WTC11 (cell line): ENCODE results near the gene DPY19L3.

Source experiments
- CREM ChIP-seq: sonication (generic); formaldehyde crosslinking; IDR thresholded peaks from 2 replicates; pipeline ENCODE4 v1.8.1; 2022; ENCODE audit warnings: mild to moderate bottlenecking, missing genetic modification reagents, moderate library complexity
- CTCF ChIP-seq: fragments of 200-600 bp; IDR thresholded peaks from 2 replicates; pipeline ENCODE4 v1.8.0; 2022; ENCODE audit warnings: antibody characterized with exemption
- ELF4 ChIP-seq: sonication (generic); formaldehyde crosslinking; IDR thresholded peaks from 2 replicates; pipeline ENCODE4 v1.8.1; 2022; ENCODE audit warnings: low read depth, mild to moderate bottlenecking, moderate library complexity, missing genetic modification reagents
- NFE2L1 ChIP-seq: sonication (generic); formaldehyde crosslinking; IDR thresholded peaks from 2 replicates; pipeline ENCODE4 v1.8.1; 2023; ENCODE audit warnings: missing genetic modification reagents
- ZNF317 ChIP-seq: sonication (generic); formaldehyde crosslinking; IDR thresholded peaks from 2 replicates; pipeline ENCODE4 v1.8.1; 2023; ENCODE audit warnings: low read depth, mild to moderate bottlenecking, moderate library complexity, missing genetic modification reagents, borderline replicate concordance
- ZNF512 ChIP-seq: sonication (generic); formaldehyde crosslinking; IDR thresholded peaks from 2 replicates; pipeline ENCODE4 v1.8.1; 2022; ENCODE audit warnings: missing genetic modification reagents, borderline replicate concordance

GRCh38 chr19:32456406-32456805, 50.8 kb downstream of the DPY19L3 start:
- no peak for TF ChIP-seq ZNF512 (CRISPR knock-in tag)
- no peak for TF ChIP-seq CTCF
- TF ChIP-seq ELF4 = no peak
- TF ChIP-seq NFE2L1 = no peak
- no peak for TF ChIP-seq ZNF317 (CRISPR knock-in tag)
- TF ChIP-seq CREM (CRISPR knock-in tag) = no peak
